NCI-H2171 treated with DMSO at 0.1 percent for 48 hours (cell line): ENCODE results near the gene RILPL1.
"Not testable (repeated sequence)": the region's sequence is repeated elsewhere in the genome, so short reads cannot be mapped to it uniquely, and the experiment has no call there.

Experiments
- DNase-seq: peaks from one replicate; lab custom pipeline; 2025; lab: John Stamatoyannopoulos, UW

The RILPL1 gene

GRCh38 chr12:123465084-123465483 is 68.4 kb downstream of the RILPL1 start:
- peak; percentile 41 for DNase-seq

DNA sequence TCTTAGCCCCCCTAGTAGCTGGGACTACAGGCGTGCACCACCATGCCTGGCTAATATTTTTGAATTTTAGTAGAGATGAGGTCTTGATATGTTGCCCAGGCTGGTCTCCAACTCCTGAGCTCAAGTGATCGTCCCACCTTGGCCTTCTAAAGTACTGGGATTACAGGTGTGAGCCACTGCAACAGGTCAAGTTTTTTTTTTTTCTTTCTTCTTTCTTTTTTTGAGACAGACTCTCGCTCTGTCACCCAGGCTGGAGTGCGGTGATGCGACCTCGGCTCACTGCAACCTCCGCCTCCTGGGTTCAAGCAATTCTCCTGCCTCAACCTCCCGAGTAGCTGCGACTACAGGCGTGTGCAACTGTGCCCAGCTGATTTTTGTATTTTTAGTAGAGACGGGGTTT is 70.3 kb downstream of the RILPL1 start:
- not testable (repeated sequence) for DNase-seq

DNA sequence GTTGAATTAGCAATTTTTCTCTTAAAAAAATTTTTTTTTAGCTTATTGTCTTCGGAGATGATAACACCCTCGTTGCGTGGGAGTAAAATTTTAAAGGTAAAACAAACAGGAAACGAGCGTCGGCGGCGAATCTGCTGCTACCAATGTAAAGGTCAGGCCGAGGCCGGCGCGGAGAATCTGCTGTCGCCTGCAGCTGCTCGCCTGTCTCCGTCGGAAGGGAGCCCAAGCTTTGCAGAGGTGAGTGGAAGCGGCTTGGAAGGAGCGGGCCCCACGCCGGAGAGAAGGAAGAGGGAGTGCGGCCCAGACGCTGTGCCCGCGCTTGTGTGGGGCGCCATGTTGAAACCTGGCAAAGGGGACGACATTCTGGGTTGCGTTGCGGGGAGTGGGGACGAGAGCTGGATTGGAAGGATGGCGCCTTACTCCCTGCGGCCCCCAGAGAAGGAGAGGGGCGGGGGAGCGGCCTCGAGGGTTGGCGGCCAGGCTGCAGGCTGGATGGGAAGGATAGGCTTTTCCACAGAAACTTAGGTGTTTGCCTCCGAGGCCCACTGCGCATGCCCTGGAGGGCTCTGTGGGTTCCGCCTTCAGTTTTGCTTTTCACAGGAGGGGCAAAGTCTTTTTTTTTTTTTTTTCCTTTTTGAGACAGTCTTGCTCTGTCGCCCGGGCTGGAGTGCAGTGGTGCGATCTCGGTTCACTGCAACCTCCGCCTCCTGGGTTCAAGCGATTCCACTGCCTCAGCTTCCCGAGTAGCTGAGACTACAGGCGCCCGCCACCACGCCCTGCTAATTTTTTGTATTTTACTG is 75.3 kb downstream of the RILPL1 start, which contains the start of gene SNRNP35:
Gene SNRNP35, plus strand, starts transcription at position 160 of the 800 bp plus-strand sequence. CDS start 7,402 bp downstream, outside the sequence.
- peak; percentile 94 for DNase-seq

DNA sequence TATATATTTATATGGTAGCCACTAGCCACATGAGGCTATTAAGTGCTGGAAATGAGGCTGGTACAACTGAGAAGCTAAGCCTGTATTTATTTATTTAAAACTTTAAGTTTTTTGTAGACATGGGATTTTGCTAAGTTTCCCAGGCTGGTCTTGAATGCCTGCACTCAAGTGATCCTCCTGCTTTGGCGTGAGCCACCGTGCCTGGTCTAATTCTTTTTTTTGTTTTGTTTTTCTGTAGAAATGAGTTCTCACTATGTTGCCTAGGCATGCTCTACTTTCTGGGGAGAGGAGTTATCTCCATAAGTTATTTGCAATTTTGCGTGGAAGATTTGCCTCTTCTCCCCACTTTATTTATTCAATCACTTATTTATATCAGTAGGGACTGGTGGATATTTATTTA is 80.4 kb downstream of the RILPL1 start:
- DNase-seq: no peak

GRCh38 chr12:123452276-123452550 is 81.3 kb downstream of the RILPL1 start:
- not testable (repeated sequence) for DNase-seq

- DNase-seq: no peak
These were observed 82.9 kb downstream of the RILPL1 start for GRCh38 chr12:123450636-123451035.

GRCh38 chr12:123449856-123450255 is 83.7 kb downstream of the RILPL1 start:
- DNase-seq: peak; percentile 58

GRCh38 chr12:123449249-123449733 is 84.2 kb downstream of the RILPL1 start:
- no peak for DNase-seq

- DNase-seq: no peak
These were observed 87.2 kb downstream of the RILPL1 start for GRCh38 chr12:123446333-123446713.

DNA sequence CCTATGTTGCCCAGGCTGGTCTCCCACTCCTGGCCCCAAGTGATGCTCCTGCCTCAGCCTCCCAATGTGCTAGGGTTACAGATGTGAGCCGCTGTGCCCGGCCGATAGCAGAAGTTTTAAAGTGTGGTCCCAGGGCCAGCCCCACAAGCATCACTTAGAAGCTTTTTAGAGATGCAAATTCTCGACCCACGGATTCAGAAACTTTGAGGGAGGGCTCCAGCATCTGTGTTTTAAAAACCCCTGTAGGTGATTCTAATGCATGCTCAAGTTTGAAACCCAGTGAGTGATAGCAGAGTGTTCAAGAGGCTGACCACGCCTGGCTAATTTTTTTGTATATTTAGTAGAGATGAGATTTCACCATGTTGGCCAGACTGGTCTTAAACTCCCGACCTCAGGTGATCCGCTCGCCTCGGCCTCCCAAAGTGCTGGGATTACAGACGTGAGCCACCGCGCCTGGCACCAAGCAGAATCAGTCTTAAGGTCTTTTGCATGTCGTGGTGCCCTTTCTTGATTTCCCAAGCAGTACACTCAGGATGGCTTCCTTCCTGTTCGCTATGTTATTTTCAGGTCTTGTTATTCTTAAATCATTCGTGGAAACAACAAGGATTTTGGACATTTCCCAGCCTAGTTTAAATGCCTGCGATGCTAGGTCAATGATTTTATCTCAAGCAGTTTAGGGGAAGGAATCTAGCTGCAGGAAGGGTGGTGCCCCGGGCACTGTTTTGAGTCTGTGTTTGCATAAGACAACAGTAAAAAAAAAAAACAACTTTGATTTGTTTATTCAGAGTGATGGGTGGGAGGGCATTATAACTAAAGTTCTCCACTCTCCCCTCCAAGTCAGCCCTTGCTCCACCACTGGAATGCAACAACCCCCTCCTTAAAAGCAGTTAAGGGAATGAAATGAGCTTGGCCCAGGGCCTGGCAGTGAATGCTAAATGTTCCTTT is 87.9 kb downstream of the RILPL1 start:
- no peak for DNase-seq

DNA sequence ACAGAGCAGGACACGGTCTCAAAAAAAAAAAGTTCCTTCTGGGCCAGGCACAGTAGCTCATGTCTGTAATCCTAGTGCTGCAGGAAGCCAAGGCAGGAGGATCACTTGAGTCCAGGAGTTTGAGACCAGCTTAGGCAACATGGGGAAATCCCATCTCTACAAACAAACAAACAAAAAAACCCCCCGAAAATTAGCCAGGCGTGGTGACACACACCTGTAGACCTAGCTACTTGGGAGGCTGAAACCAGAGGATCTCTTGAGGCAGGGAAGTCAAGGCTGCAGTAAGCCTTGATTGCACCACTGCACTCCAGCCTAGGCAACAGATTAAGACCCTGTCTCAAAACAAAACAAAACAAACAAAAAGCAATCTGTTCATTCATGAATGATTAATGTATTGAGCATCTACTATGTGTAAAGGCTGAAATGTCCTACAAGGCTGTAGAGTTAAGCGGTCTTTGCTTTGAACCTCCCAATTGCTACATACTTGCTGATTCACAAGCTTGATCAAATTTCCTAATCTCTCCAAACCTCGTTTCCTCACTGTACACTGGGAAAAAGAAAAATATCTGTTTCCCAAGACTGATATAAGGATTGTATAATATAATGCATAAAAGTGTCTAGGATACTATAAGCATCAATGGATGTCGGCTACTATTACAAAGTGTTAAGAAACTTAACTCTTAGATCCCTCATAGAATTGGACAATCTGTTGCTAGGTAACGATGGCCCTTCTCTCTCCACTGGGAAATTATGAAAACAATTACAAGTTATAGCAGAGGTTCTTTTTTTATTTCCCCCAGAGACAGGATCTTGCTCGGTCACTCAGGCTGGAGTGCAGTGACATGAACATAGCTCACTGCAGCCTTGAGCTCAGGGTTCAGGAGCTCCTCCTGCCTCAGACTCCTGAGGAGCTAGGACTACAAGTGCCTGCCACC is 89.2 kb downstream of the RILPL1 start:
- DNase-seq: no peak

DNA sequence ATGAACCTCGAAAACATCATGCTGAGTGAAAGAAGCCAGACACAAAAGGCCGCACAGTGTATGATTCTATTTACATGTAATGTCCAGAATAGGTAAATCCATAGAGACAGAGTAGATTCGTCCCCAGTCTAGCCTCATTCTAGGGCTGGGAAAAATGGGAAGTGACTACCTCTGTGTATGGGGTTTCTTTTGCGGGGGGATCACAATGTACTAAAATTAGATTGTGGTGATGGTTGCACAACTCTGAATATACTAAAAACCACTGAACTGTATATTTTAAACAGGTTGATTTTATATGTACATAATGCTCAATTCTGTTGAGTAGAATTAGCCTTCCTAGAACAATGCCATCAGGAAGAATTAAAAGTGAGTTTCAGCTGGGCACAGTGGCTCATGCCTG is 90.7 kb downstream of the RILPL1 start:
- no peak for DNase-seq

GRCh38 chr12:123441523-123442164 is 91.9 kb downstream of the RILPL1 start:
- no peak for DNase-seq

DNA sequence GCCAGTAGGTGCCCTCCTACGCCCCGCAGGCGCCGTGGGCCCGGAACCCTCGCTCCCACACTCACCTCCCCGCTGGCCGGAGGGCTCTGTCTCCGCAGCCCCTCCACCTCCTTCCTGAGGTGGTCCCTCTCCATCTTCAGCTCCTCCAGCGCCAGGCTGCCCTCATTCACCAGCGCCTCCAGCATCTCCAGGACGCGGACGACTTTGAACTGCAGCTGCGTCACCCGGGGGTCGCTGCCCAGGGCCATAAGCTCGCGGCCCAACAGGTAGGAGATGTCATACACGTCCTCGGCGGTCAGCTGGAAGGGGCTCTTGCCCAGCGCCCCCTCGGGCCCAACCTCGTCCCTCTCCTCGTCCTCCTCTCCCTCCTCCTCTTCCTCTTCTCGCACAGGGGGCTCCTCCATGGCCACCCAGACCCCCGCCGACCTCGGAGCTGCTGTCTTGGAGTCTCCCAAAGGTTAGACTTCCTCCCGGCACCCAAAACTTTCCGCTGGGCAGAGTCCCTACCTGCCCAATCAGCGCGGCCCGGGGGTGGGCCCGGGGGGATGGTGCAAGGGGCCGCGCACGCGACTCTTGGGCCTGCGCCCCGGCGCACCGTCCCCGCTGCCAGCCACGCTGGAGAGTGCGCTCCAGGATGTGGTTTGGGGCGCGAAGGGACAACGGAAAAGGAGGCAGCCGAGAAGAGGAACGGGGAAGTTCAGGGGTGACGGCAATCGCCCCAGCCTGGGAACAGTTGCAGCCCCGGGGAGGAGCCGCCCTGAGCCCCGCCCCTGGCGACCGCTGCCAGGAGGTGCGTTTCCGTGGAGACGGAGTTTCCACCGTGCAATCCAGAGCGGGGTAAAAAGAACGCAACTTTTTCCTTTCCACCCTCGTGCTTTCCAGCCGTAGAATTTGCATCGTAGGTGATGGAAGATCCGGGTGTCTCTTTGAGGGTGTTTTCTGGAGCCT is 97.2 kb downstream of the RILPL1 start, which contains the start of gene RILPL2:
Gene RILPL2, minus strand, starts transcription at position 668 of the 948 bp plus-strand sequence. Its CDS starts 264 bp downstream, at position 404.
- peak; percentile 71 for DNase-seq

GRCh38 chr12:123435636-123436016 is 97.9 kb downstream of the RILPL1 start:
- DNase-seq: no peak

- no peak for DNase-seq
These were observed 99.9 kb downstream of the RILPL1 start for GRCh38 chr12:123433615-123434014.

DNA sequence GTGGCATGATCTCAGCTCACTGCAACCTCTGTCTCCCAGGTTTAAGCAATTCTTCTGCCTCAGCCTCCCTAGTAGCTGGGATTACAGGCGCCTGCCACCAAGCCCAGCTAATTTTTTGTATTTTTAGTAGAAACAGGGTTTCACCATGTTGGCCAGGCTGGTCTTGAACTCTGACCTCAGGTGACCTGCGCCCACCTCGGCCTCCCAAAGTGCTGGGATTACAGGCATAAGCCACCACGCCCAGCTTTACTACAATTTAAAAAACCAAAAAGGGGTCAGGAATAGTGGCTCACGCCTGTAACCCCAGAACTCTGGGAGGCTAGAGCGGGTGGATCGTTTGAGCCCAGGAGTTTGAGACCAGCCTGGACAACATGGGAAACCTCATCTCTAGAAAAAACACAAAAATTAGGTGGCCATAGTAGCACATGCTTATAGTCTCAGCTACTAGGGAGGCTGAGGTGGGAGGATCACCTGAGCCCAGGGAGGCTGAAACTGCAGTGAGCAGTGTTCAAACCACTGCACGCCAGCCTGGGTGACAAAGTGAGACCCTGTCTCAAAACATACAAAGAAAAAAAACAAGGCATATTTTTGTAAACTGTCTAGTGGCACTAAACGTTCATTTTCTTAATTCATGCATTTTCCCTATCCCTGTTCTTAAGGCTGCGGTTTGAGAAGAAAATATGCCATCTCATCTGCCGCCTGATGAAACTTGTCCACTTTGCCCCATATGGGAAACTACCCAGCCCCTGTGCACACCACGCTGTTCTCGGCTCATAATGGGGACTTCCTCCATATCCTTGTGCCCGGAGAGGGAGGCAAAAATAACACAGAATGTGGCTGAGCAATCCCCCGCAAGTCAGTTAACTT is 101.3 kb downstream of the RILPL1 start:
- not testable (repeated sequence) for DNase-seq

DNA sequence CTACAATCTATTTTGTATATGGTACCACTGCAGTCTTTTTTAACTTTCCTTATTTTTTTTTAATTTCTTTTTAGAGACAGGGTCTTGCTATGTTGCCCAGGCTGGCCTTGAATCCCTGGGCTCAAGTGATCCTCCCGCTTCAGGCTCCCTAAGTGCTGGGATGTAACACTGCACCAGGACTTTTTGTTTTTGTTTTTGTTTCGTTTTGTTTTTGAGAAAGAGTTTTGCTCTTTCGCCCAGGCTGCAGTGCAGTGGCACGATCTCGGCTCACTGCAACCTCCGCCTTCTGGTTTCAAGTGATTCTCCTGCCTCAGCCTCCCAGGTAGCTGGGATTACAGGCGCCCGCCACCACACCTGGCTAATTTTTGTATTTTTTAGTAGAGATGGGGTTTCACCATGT is 104.4 kb downstream of the RILPL1 start:
- not testable (repeated sequence) for DNase-seq

GRCh38 chr12:123428591-123428990 is 104.9 kb downstream of the RILPL1 start:
- DNase-seq: no peak
